NCI-H1092 treated with DMSO at 0.1 percent for 48 hours (cell line): ENCODE measurements around the gene NME5.
"Not testable (repeated sequence)": the region's sequence is repeated elsewhere in the genome, so short reads cannot be mapped to it uniquely, and the experiment has no call there.

Source experiments
- DNase-seq: peaks from one replicate; lab custom pipeline; 2025; lab: John Stamatoyannopoulos, UW

The NME5 gene

GRCh38 chr5:138077064-138077696, 62.0 kb downstream of the NME5 start:
- peak; percentile 22 for DNase-seq

GRCh38 chr5:138070026-138070425, 69.2 kb downstream of the NME5 start:
- not testable (repeated sequence) for DNase-seq

- DNase-seq: peak; percentile 32
Measured at GRCh38 chr5:138068742-138069600, 70.3 kb downstream of the NME5 start.

- no peak for DNase-seq
Measured at GRCh38 chr5:138067945-138068344, 71.3 kb downstream of the NME5 start.
